Fibroblast of skin of right quadriceps (primary cell): ENCODE data around the gene RHO.
"Not testable (repeated sequence)": the region's sequence is repeated elsewhere in the genome, so short reads cannot be mapped to it uniquely, and the experiment has no call there.

Source experiments
- DNase-seq: peaks from one replicate; pipeline ENCODE4 v3.0.0-alpha.2; 2013

Gene RHO

DNA sequence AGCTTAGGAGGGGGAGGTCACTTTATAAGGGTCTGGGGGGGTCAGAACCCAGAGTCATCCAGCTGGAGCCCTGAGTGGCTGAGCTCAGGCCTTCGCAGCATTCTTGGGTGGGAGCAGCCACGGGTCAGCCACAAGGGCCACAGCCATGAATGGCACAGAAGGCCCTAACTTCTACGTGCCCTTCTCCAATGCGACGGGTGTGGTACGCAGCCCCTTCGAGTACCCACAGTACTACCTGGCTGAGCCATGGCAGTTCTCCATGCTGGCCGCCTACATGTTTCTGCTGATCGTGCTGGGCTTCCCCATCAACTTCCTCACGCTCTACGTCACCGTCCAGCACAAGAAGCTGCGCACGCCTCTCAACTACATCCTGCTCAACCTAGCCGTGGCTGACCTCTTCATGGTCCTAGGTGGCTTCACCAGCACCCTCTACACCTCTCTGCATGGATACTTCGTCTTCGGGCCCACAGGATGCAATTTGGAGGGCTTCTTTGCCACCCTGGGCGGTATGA, at the start of gene RHO:
Gene RHO, plus strand, starts transcription at position 51 of the 512 bp plus-strand sequence. Its CDS starts 95 bp downstream, at position 146.
- no peak for DNase-seq

- peak; percentile 19 for DNase-seq
These were observed 47.1 kb upstream of the RHO start for GRCh38 chr3:129481225-129481765.

DNA sequence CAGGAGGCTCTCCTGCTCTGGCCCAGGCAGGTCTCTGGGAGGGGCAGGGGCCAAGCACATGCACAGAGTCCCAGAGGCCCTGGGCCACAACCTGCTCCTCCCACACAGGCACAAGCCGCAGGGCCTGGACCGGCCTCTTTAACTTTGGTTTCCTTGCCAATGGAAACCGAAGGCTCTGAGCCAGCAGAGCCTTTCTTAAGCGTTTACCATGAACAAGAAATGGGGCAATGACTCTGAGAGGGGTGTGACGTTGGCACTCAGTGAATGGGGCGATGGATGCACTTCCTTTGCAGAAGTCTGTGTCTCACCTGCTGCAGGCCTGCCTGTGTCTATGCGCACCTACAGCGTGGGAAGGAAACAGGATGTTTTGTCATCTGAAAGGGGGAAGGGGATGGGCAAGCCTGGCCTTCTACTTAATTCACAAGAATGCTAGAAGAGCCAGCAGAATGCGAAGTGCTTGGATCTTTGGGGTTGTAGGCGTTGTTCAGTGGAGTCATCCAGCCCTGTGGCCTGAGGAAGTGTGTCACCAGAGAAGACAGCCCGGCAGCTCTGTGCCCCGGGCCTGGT, 46.6 kb upstream of the RHO start:
- DNase-seq: peak; percentile 7

DNA sequence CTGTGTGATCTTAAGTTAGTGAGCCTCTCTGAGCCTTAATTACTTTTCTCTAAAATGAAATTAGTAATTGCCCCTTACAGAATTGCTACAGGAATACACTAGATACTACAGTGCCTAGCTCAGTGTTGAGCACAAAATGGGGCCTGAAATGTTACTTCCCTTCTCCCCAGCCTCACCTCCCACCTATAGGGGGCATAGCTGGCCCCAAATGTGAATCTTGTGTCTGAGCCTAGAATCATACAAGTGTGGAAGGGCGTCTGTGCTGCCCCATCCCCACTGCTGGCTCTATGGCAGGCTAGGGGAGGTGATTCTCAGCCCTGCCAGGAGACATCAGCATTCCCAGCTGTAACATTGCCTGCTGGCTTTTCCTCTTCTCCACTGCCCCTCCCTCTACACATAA, 45.7 kb upstream of the RHO start:
- DNase-seq: no peak

- DNase-seq: no peak
These were observed 44.6 kb upstream of the RHO start for GRCh38 chr3:129483870-129484269.

GRCh38 chr3:129485146-129485545, 43.3 kb upstream of the RHO start:
- not testable (repeated sequence) for DNase-seq

DNA sequence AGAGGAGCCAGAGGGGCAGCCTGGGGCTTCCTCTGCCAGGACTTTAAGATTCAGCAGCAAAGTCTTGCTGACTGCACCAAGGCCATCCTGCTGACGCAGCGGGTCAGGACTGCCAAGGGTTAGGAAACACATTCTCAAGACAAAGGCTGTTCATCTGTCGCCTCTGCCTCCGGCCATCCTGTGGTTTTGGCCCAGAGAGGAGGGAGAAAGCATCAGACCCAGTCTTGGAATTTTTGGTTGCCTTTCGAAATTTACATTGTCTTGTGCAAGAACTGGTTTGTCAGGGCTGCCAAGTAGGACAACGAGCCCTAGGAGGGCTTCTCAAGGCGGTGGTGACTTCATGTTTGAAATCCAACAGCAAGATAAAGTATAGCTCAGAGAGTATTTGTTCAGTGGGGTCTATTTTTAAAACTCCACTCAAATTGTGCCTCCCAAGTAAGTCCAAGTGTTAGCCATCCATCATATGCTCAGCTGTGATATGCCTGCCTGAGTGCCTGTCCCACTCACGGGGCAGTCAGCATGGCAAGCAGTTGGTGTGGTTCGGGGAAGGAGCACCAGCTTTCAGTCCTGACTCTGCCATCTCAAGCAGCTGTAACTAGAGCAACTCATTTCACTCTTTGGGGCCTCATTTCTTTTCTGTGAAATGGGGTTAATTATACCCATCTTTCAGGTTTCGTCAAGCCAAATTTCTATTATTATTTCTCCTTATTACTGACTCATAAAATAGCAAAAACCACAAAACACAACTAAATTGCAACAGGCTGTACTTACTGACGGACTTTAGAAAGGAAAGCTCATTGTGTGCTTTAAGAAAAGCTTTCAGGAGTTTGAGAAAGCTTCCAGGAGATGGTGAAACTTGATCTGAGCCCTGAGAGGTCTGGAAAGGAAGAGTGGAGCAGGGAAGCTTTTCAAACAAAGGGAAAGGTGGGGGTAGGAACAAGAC, 42.4 kb upstream of the RHO start:
- peak; percentile 85 for DNase-seq

GRCh38 chr3:129486664-129487035, 41.8 kb upstream of the RHO start:
- DNase-seq: no peak

DNA sequence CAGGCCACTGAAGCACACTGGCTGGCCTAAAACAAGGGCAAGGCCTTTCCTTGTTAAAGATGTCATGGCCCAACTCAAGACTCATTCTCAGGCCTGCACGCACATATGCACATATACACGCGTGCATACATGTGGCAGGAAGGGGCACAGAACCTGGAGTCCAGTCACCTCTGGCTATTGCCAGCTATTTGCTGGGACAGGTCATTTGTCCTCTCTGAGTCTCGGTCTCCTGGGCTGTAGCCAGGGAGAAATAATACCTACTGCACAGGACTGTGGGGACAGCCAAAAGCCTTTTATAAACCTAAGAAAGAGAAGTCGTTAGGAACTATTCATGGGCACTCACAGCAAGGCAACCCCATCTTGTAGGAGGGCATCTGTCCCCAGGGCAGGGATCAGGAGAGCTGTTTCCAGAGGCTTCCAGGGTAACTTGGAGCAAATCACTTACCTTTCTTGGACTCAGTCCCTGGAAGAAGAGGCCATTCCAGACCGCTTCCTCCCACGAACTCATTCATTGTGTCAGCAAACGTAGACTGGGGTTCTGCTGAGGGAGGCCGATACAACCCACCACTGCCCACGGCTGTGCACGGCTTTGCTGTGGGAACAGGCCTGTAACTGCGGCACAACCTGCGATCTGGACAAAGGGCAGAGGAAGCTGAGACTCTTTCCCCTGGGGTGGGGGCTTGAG, 41.1 kb upstream of the RHO start:
- no peak for DNase-seq

GRCh38 chr3:129487868-129488335, 40.5 kb upstream of the RHO start:
- not testable (repeated sequence) for DNase-seq

- not testable (repeated sequence) for DNase-seq
These were observed 39.2 kb upstream of the RHO start for GRCh38 chr3:129489258-129489657.

- DNase-seq: peak; percentile 82
These were observed 38.2 kb upstream of the RHO start for GRCh38 chr3:129490273-129490675.

GRCh38 chr3:129491077-129491476, 37.4 kb upstream of the RHO start:
- DNase-seq: not testable (repeated sequence)

GRCh38 chr3:129491794-129492193, 36.6 kb upstream of the RHO start:
- no peak for DNase-seq

GRCh38 chr3:129492691-129493090, 35.7 kb upstream of the RHO start:
- no peak for DNase-seq

DNA sequence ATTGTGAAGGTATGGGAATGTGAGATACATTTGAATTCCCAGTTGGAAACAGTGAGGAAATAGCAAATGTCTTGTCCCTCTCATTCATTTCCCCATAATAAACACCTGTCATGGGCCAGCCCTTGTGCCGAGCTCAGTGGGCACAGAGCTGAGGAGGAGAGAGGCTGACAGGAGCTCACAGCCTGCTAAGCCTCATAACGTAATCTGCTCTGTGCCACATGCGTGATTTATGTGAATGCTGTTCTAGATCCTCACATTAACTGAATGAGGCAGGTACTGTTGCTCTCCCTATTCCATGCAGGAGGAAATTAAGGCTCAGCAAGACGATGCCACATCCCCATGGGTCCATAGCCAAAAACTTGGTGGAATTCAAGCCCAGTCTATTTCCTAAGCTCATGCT, 35.2 kb upstream of the RHO start:
- no peak for DNase-seq

DNA sequence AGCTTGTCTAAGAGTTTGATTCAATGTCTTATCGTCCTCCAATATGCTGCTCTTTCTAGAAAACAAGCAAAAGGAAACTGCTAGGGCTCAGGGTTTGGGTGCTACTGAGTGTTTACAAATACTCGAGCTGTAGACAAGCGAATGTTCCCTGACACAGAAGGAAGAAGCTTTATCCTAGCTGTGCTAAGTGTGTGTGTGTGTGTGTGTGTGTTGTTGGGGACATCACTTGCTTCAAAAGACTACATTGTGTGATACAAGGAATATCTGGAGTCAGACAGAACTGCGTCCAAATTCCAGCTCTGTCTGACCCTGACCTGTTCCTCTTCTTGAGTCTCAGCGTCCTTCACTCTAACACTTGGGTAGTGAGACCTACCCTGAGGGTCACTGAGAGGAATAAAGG, 33.9 kb upstream of the RHO start:
- not testable (repeated sequence) for DNase-seq

- DNase-seq: peak; percentile 81
These were observed 33.3 kb upstream of the RHO start for GRCh38 chr3:129495006-129495639.

GRCh38 chr3:129497876-129498275, 30.6 kb upstream of the RHO start:
- DNase-seq: not testable (repeated sequence)

DNA sequence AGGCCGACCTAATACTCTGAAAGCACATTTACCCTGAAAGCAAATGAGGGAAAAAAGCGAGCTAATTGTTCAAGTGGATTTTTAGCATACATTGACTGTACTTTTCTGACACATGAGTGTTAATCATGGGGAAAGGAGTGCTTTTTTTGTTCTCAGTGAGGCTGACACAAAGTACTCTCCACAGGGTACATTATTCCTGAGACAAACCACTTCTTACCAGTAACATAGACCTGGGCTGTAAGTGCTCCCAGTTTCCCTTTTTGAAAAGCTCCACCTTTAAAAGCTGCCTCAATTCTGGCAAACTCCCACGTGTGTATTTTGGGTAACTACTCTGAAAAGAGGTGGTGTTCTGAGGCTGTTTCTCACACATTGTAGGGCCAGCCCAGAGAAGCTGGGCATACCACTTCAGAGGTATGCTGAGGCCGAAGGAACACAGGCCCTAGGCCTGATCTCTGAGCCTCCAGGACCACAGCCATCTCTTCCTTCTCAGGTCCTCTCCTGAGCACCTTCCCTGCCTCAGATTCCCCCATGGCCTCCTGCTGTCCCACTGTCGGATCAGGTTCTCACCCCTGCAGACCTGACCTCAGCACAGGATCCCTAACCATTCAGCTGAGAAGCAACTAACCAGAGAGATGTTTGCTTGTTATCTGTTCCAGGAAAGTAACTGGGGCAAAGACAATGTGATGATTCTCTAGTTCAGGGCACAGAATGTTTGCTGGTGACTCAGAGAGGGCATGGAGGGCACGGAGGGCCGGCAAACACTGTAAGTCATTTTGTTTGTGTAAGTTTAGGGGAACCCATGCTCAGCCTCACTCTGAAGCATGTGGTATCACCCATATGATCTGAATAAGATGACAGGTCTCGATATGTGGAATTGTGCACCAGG, 29.6 kb upstream of the RHO start:
- DNase-seq: not testable (repeated sequence)

- DNase-seq: not testable (repeated sequence)
These were observed 28.7 kb upstream of the RHO start for GRCh38 chr3:129499604-129500333.
